Panc1 (cell line): ENCODE results near the gene CLEC20A. TPM values are rescaled to one million over a fixed set of nuclear protein-coding genes. Genes with fewer than 3 reads are reported as not detected.

Experiments
- ATAC-seq: fragments of 200-7000 bp; cut with Tn5 transposase; 2 replicates; pipeline ENCODE4 v1.9.1; 2020; ENCODE audit warnings: mild to moderate bottlenecking, moderate library complexity
- BruUV-seq: library from RNA; stranded (reverse); fragments of 400-500 nt; replicated peaks from 2 replicates; lab custom pipeline; 2021; lab: Mats Ljungman, UMichigan
- CTCF ChIA-PET: fragments of 300-600 bp; sonication (Branson Sonifier 250); formaldehyde crosslinking; loops from one replicate; lab custom pipeline; 2022; ENCODE audit warnings: antibody characterized with exemption; lab: Charles Lee
- POLR2A ChIA-PET: fragments of 300-600 bp; sonication (Branson Sonifier 250); formaldehyde crosslinking; loops from one replicate; lab custom pipeline; 2022; ENCODE audit warnings: antibody characterized with exemption; lab: Charles Lee
- DNase-seq: peaks from one replicate; pipeline ENCODE4 v3.0.0-alpha.2; 2010; ENCODE audit warnings: low read depth, low spot score
- H3K27ac ChIP-seq: 2 replicates; pipeline ENCODE4 v1.5.1; 2011; ENCODE audit warnings: mild to moderate bottlenecking, low read length, inconsistent platforms
- H3K27me3 ChIP-seq: fragments of 200-500 bp; sonication (Bioruptor generic); 2 replicates; pipeline ENCODE4 v1.6.0; 2014; ENCODE audit warnings: low read length, inconsistent platforms; ENCODE audit not compliant: control insufficient read depth, insufficient read depth
- H3K36me3 ChIP-seq: fragments of 200-500 bp; sonication (Bioruptor generic); 2 replicates; pipeline ENCODE4 v1.5.1; 2014; ENCODE audit warnings: inconsistent platforms, mild to moderate bottlenecking, low read length, moderate library complexity; ENCODE audit not compliant: control insufficient read depth, insufficient read depth
- H3K4me1 ChIP-seq: 2 replicates; pipeline ENCODE4 v1.5.1; 2011; ENCODE audit warnings: inconsistent platforms, mild to moderate bottlenecking, low read length, moderate library complexity; ENCODE audit not compliant: control insufficient read depth, insufficient read depth
- H3K4me3 ChIP-seq, 2 experiments: 2 replicates each; pipeline ENCODE4 v1.5.1; 2011 to 2012; ENCODE audit warnings: low read depth in 2 of 2, low read length in 2 of 2, mild to moderate bottlenecking in 2 of 2, inconsistent platforms in 1 of 2, moderate library complexity in 1 of 2
- H3K9me3 ChIP-seq: fragments of 200-500 bp; sonication (Bioruptor generic); 2 replicates; pipeline ENCODE4 v1.5.1; 2014; ENCODE audit warnings: low read depth, mild to moderate bottlenecking, inconsistent platforms, low read length, moderate library complexity; ENCODE audit not compliant: control insufficient read depth, insufficient read depth
- CTCF ChIP-seq: fragments of 450-650 bp; IDR thresholded peaks from 2 replicates; pipeline ENCODE4 v1.5.1; 2017; ENCODE audit warnings: mild to moderate bottlenecking
- POLR2AphosphoS5 ChIP-seq: IDR thresholded peaks from 2 replicates; pipeline ENCODE4 v1.6.1; 2012; ENCODE audit warnings: mild to moderate bottlenecking, low read depth, low read length, moderate library complexity
- REST ChIP-seq, 2 experiments: IDR thresholded peaks; 2 replicates each; pipeline ENCODE4 v1.6.1; 2011 to 2012; ENCODE audit warnings: low read depth in 2 of 2, control low read depth in 1 of 2, low read length in 1 of 2, mild to moderate bottlenecking in 1 of 2, moderate library complexity in 1 of 2; ENCODE audit not compliant: insufficient read depth in 1 of 2
- SIN3A ChIP-seq: IDR thresholded peaks from 2 replicates; pipeline ENCODE4 v1.6.1; 2012; ENCODE audit warnings: low read depth, mild to moderate bottlenecking, low read length, moderate library complexity, borderline replicate concordance; ENCODE audit not compliant: insufficient read depth
- TCF7L2 ChIP-seq: IDR thresholded peaks from 2 replicates; pipeline ENCODE4 v1.6.1; 2011; ENCODE audit warnings: mild to moderate bottlenecking, low read depth, low read length, inconsistent platforms
- in situ Hi-C: cut with HindIII; loops from 2 replicates; pipeline ENCODE4 v1.10.0; 2016; ENCODE audit warnings: low sequenced_read_pairs, low pct_unique_long_range_greater_than_20kb
- intact Hi-C: fragments of 100-400 bp; cut with micrococcal nuclease; formaldehyde crosslinking; loops from one replicate; pipeline ENCODE4 v1.10.0; 2022; ENCODE audit not compliant: unreplicated experiment
- total RNA-seq: library from RNA; stranded (reverse); gene quantifications from one replicate; pipeline ENCODE4 v1.2.1, GENCODE V29; 2021; ENCODE audit not compliant: unreplicated experiment

The CLEC20A gene
- total RNA-seq, 1 experiment from 2014 or later: not detected

DNA sequence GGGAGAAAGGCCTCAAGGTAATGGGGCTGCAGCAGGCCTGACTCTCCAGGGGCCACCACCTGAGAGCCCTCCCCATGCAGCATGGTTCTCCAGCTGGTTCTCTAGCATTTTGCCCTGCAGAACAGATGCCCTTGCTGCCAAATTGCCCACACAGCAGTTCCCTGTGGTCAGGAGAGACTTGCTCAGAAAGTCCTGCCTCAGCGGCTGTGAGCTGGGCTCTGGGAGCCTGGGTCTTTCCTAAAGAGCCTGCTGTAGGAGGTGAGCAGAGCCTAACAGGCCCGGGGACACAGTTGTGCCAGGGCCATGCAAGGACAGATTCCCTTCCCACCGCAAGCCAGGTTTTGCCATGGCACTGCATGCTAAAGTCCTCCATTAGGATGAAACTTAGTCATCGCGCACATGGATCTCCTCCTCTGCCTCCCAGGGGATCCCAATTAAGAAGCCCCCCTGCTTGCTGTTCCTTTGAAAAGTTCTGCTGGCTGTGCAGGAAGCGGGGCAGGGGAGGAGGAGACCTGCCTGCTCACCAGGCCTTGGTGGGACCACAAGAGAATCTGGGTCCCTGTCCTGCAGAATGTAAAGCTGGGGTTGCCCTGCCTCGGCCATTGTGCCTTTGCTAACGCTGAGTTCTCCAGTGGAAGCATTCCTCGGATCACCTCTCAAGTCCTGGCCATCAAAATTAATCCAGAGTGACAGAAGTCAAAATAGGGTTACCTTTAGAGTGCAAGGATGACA lies 37.5 kb upstream of the CLEC20A start:
- TF ChIP-seq TCF7L2: no peak
- no peak for TF ChIP-seq POLR2AphosphoS5
- no peak for TF ChIP-seq CTCF
- no peak for TF ChIP-seq REST (IDR thresholded peaks at IDR 0.05; ENCODE audit: insufficient read depth in 1 of 2, low read depth in 2 of 2, low read length in 1 of 2)
- TF ChIP-seq SIN3A: no peak
- Histone ChIP-seq H3K27me3 (no peaks in the 10 kb centered on the region), H3K36me3 (no peaks in the 10 kb centered on the region), H3K27ac (no peak overlapping the region), H3K9me3 (no peaks in the 10 kb centered on the region), H3K4me1 (peaks cover 30% of the 10 kb centered on the region), H3K4me3 (no peak overlapping the region)
- ATAC-seq (no peak), DNase-seq (no peak)
- intact Hi-C loops (loop anchor here (5.0 kb wide), 2 partner anchors 227 to 353 kb away; no protein-coding TSS in a partner anchor), in situ Hi-C loops (no loop called here)
- BruUV-seq: no TSS peak
- ChIA-PET POLR2A (no interaction called here), CTCF (interaction anchor here (0.7 kb wide), 1 partner anchor 219 kb away, joined by 3 read pairs; no protein-coding TSS in a partner anchor)

DNA sequence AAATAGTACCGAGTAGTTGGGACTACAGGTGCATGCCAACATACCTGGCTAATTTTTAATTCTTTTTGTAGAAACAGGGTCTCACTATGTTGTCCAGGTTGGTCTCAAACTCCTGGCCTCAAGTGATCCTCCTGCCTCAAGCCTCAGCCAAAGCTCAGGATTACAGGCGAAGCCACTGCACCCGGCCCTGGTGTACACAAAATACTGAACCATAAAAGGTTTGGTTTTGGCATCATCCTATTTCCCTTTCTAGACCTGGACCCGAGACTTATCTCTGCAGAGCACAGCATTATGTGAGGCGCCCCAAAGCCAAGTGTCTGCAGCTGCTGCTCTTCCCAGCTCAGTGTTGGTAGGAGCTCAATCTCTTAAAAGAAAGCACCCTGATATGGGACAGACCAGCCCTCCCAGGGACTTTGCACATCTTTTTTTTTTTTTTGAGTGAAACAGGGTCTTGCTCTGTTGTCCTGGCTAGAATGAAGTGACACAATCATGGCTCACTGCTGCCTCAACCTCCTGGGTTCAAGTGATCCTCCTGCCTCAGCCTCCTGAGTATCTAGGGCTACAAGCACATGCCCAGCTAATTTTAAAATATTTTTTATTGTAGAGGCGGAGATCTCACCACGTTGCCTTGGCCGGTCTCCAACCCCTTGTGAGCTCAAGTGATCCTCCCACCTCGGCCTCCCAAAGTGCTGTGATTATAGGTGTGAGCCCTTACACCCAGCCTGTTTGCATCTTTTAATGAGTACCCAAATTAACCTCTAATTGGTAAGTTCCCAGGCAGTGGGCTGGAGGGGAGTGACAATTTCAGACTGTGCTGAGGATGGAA lies 36.6 kb upstream of the CLEC20A start:
- Histone ChIP-seq H3K4me1 (peaks cover 23% of the 10 kb centered on the region), H3K9me3 (no peaks in the 10 kb centered on the region), H3K27me3 (no peaks in the 10 kb centered on the region), H3K27ac (no peak overlapping the region), H3K4me3 (no peak overlapping the region), H3K36me3 (no peaks in the 10 kb centered on the region)
- in situ Hi-C loops: no loop called here
- TF ChIP-seq POLR2AphosphoS5 (no peak), CTCF (no peak), REST (IDR thresholded peaks at IDR 0.05; ENCODE audit: insufficient read depth in 1 of 2, low read depth in 2 of 2, low read length in 1 of 2) (no peak), TCF7L2 (no peak), SIN3A (no peak)
- ChIA-PET CTCF (interaction anchor here (0.6 to 0.8 kb wide), 6 partner anchors 12 to 1168 kb away, joined by 3 to 6 read pairs (median 4); no protein-coding TSS in a partner anchor), POLR2A (no interaction called here)
- intact Hi-C loops: loop anchor here (5.0 kb wide), 2 partner anchors 226 to 354 kb away; no protein-coding TSS in a partner anchor
- BruUV-seq: no TSS peak
- DNase-seq (no peak), ATAC-seq (no peak)
